MM.1S (cell line): ENCODE results near the gene FCER1G.
A peak's percentile ranks its signal among the peaks of the same experiment; 100 is the strongest.

ENCODE experiments used
- DNase-seq: peaks from one replicate; pipeline ENCODE4 v3.0.0-alpha.2; 2015
- H2AFZ ChIP-seq: fragments of 300-600 bp; sonication (generic); 2 replicates; pipeline ENCODE4 v1.6.0; 2016; ENCODE audit warnings: antibody characterized with exemption, low read length
- H3F3A ChIP-seq: fragments of 300-600 bp; sonication (generic); 2 replicates; pipeline ENCODE4 v1.6.1; 2016; ENCODE audit warnings: mild to moderate bottlenecking, antibody characterized with exemption, low read length, moderate library complexity, mixed read lengths; ENCODE audit not compliant: insufficient read depth
- H3K27ac ChIP-seq: fragments of 300-600 bp; sonication (generic); 2 replicates; pipeline ENCODE4 v1.5.1; 2016; ENCODE audit warnings: mild to moderate bottlenecking, low read length
- H3K27me3 ChIP-seq: fragments of 300-600 bp; sonication (generic); replicated peaks from 2 replicates; pipeline ENCODE4 v1.6.0; 2016; ENCODE audit warnings: low read length; ENCODE audit not compliant: insufficient read depth
- H3K36me3 ChIP-seq: fragments of 300-600 bp; sonication (generic); replicated peaks from 2 replicates; pipeline ENCODE4 v1.6.1; 2016; ENCODE audit warnings: mild to moderate bottlenecking, low read length, mixed read lengths; ENCODE audit not compliant: insufficient read depth
- H3K4me1 ChIP-seq: fragments of 300-600 bp; sonication (generic); 2 replicates; pipeline ENCODE4 v1.6.1; 2016; ENCODE audit warnings: low read length, mixed read lengths
- H3K4me2 ChIP-seq: fragments of 300-600 bp; sonication (generic); 2 replicates; pipeline ENCODE4 v1.6.0; 2016; ENCODE audit warnings: low read depth, low read length
- H3K4me3 ChIP-seq: fragments of 300-600 bp; sonication (generic); 2 replicates; pipeline ENCODE4 v1.5.1; 2016; ENCODE audit warnings: low read length, mixed read lengths
- H3K79me2 ChIP-seq: fragments of 300-600 bp; sonication (generic); 2 replicates; pipeline ENCODE4 v1.6.1; 2016; ENCODE audit warnings: mixed run types, low read length, mixed read lengths
- H3K9ac ChIP-seq: fragments of 300-600 bp; sonication (generic); 2 replicates; pipeline ENCODE4 v1.6.1; 2016; ENCODE audit warnings: low read length, mixed read lengths
- H3K9me2 ChIP-seq: fragments of 300-600 bp; sonication (generic); replicated peaks from 2 replicates; pipeline ENCODE4 v1.6.1; 2016; ENCODE audit warnings: mild to moderate bottlenecking, low read length, mixed read lengths; ENCODE audit not compliant: insufficient read depth
- H3K9me3 ChIP-seq: fragments of 300-600 bp; sonication (generic); replicated peaks from 2 replicates; pipeline ENCODE4 v1.6.1; 2016; ENCODE audit warnings: mild to moderate bottlenecking, low read length, mixed read lengths; ENCODE audit not compliant: insufficient read depth
- H4K20me1 ChIP-seq: fragments of 300-600 bp; sonication (generic); 2 replicates; pipeline ENCODE4 v1.6.1; 2016; ENCODE audit warnings: mild to moderate bottlenecking, low read length, moderate library complexity, mixed read lengths; ENCODE audit not compliant: insufficient read depth
- CTCF ChIP-seq: fragments of 300-600 bp; sonication (generic); IDR thresholded peaks from 2 replicates; pipeline ENCODE4 v1.5.1; 2016; ENCODE audit warnings: antibody characterized with exemption, low read length, mixed read lengths
- EZH2 ChIP-seq: fragments of 300-600 bp; sonication (generic); optimal IDR thresholded peaks from 2 replicates; pipeline ENCODE3; 2017; ENCODE audit warnings: low read depth, mild to moderate bottlenecking, antibody characterized with exemption, low read length, mixed read lengths
- EZH2phosphoT487 ChIP-seq: fragments of 300-600 bp; sonication (generic); IDR thresholded peaks from 2 replicates; pipeline ENCODE4 v1.6.1; 2018; ENCODE audit warnings: antibody characterized with exemption, low read length

FCER1G gene

GRCh38 chr1:161168906-161169305 lies 46.2 kb upstream of the FCER1G start:
- TF ChIP-seq CTCF (no peak), EZH2 (no peak), EZH2phosphoT487 (no peak)
- H3K9me2 ChIP-seq: no peaks in the 10 kb centered on the region
- H3K79me2 ChIP-seq: peaks cover 34% of the 10 kb centered on the region
- no peak overlapping the region for H3K4me2 ChIP-seq
- H3K27me3 ChIP-seq: no peaks in the 10 kb centered on the region
- peaks cover 43% of the 10 kb centered on the region for H3F3A ChIP-seq
- H3K9ac ChIP-seq: no peak overlapping the region
- no peak overlapping the region for H3K4me3 ChIP-seq
- DNase-seq: no peak
- H3K9me3 ChIP-seq: no peaks in the 10 kb centered on the region
- H2AFZ ChIP-seq: no peak overlapping the region
- H3K27ac ChIP-seq: no peak overlapping the region
- peaks cover 23% of the 10 kb centered on the region for H3K4me1 ChIP-seq
- H3K36me3 ChIP-seq: peaks cover 33% of the 10 kb centered on the region
- 0 out of 2 replicates have a peak, but pooled peaks cover 6% of the 10 kb centered on the region for H4K20me1 ChIP-seq

- Histone ChIP-seq H3K4me3 (no peak overlapping the region), H3K27ac (no peak overlapping the region), H3K4me1 (peaks cover 34% of the 10 kb centered on the region), H3K9me2 (no peaks in the 10 kb centered on the region), H3K36me3 (peaks cover 43% of the 10 kb centered on the region), H3K9ac (no peak overlapping the region), H2AFZ (no peak overlapping the region), H4K20me1 (0 out of 2 replicates have a peak, but pooled peaks cover 6% of the 10 kb centered on the region), H3K27me3 (no peaks in the 10 kb centered on the region), H3K9me3 (no peaks in the 10 kb centered on the region), H3K79me2 (peaks cover 57% of the 10 kb centered on the region), H3F3A (peaks cover 44% of the 10 kb centered on the region), H3K4me2 (no peak overlapping the region)
- TF ChIP-seq EZH2 (no peak), CTCF (peak; percentile 27), EZH2phosphoT487 (no peak)
- DNase-seq: no peak
These were observed 43.9 kb upstream of the FCER1G start for GRCh38 chr1:161171191-161171590.

- no peak overlapping the region for H3K4me2 ChIP-seq
- DNase-seq: no peak
- H3K36me3 ChIP-seq: peaks cover 43% of the 10 kb centered on the region
- H3K9ac ChIP-seq: no peak overlapping the region
- no peaks in the 10 kb centered on the region for H3K27me3 ChIP-seq
- no peak for TF ChIP-seq EZH2phosphoT487
- no peak for TF ChIP-seq CTCF
- no peak for TF ChIP-seq EZH2
- peaks cover 34% of the 10 kb centered on the region for H3K4me1 ChIP-seq
- H3F3A ChIP-seq: peaks cover 46% of the 10 kb centered on the region
- no peak overlapping the region for H3K4me3 ChIP-seq
- no peak overlapping the region for H2AFZ ChIP-seq
- no peaks in the 10 kb centered on the region for H3K9me3 ChIP-seq
- peaks cover 61% of the 10 kb centered on the region for H3K79me2 ChIP-seq
- no peaks in the 10 kb centered on the region for H3K9me2 ChIP-seq
- H4K20me1 ChIP-seq: 0 out of 2 replicates have a peak, but pooled peaks cover 6% of the 10 kb centered on the region
- H3K27ac ChIP-seq: no peak overlapping the region
These were observed 43.4 kb upstream of the FCER1G start for GRCh38 chr1:161171696-161172095.
